Ishikawa (cell line): Measurements from ENCODE around the gene CYYR1.

Experiments used
- CEBPB ChIP-seq: IDR thresholded peaks from 2 replicates; pipeline ENCODE4 v1.6.1; 2012
- CREB1 ChIP-seq: IDR thresholded peaks from 2 replicates; pipeline ENCODE4 v1.6.1; 2012; ENCODE audit warnings: low read depth
- EGR1 ChIP-seq: IDR thresholded peaks from 2 replicates; pipeline ENCODE4 v1.6.1; 2012
- EP300 ChIP-seq: IDR thresholded peaks from 2 replicates; pipeline ENCODE4 v1.6.1; 2012; ENCODE audit warnings: borderline replicate concordance
- FOXM1 ChIP-seq: IDR thresholded peaks from 2 replicates; pipeline ENCODE4 v1.6.1; 2012; ENCODE audit warnings: low read depth, borderline replicate concordance
- MAX ChIP-seq: IDR thresholded peaks from 2 replicates; pipeline ENCODE4 v1.6.1; 2012
- NFIC ChIP-seq: IDR thresholded peaks from 2 replicates; pipeline ENCODE4 v1.6.1; 2012
- RAD21 ChIP-seq: IDR thresholded peaks from 2 replicates; pipeline ENCODE4 v1.6.1; 2012; ENCODE audit warnings: low read depth
- REST ChIP-seq: IDR thresholded peaks from 2 replicates; pipeline ENCODE4 v1.6.1; 2012; ENCODE audit warnings: low read depth, mild to moderate bottlenecking
- TAF1 ChIP-seq: IDR thresholded peaks from 2 replicates; pipeline ENCODE4 v1.6.1; 2012; ENCODE audit warnings: low read depth, mild to moderate bottlenecking
- TCF12 ChIP-seq: IDR thresholded peaks from 2 replicates; pipeline ENCODE4 v1.6.1; 2012; ENCODE audit warnings: low read depth
- TEAD4 ChIP-seq: IDR thresholded peaks from 2 replicates; pipeline ENCODE4 v1.6.1; 2012
- USF1 ChIP-seq: IDR thresholded peaks from 2 replicates; pipeline ENCODE4 v1.6.1; 2012
- YY1 ChIP-seq: IDR thresholded peaks from 2 replicates; pipeline ENCODE4 v1.6.1; 2012; ENCODE audit warnings: low read depth
- ZBTB7A ChIP-seq: IDR thresholded peaks from 2 replicates; pipeline ENCODE4 v1.6.1; 2012; ENCODE audit warnings: low read depth

Gene CYYR1

GRCh38 chr21:26544201-26544775 is 28.8 kb downstream of the CYYR1 start:
- no peak for TF ChIP-seq CEBPB
- TF ChIP-seq CREB1, result no peak
- TF ChIP-seq FOXM1, result no peak
- no peak for TF ChIP-seq USF1
- no peak for TF ChIP-seq RAD21
- no peak for TF ChIP-seq MAX
- TF ChIP-seq ZBTB7A, result no peak
- TF ChIP-seq TEAD4, result no peak
- TF ChIP-seq REST, result no peak
- no peak for TF ChIP-seq EGR1
- TF ChIP-seq TAF1, result no peak
- TF ChIP-seq EP300, result no peak
- TF ChIP-seq NFIC, result no peak
- no peak for TF ChIP-seq TCF12
- TF ChIP-seq YY1, result no peak

GRCh38 chr21:26540651-26541050 is 32.4 kb downstream of the CYYR1 start:
- no peak for TF ChIP-seq RAD21
- TF ChIP-seq ZBTB7A, result no peak
- no peak for TF ChIP-seq USF1
- TF ChIP-seq EGR1, result no peak
- TF ChIP-seq TAF1, result no peak
- no peak for TF ChIP-seq MAX
- TF ChIP-seq YY1, result no peak
- TF ChIP-seq CEBPB, result no peak
- TF ChIP-seq NFIC, result no peak
- TF ChIP-seq CREB1, result no peak
- no peak for TF ChIP-seq TCF12
- TF ChIP-seq REST, result no peak
- no peak for TF ChIP-seq FOXM1
- no peak for TF ChIP-seq TEAD4
- no peak for TF ChIP-seq EP300

- TF ChIP-seq CREB1 (no peak), CEBPB (no peak), MAX (no peak), TEAD4 (no peak), RAD21 (no peak), EGR1 (no peak), REST (no peak), USF1 (no peak), YY1 (no peak), TAF1 (no peak), FOXM1 (no peak), ZBTB7A (no peak), TCF12 (no peak), NFIC (no peak), EP300 (no peak)
Observed at GRCh38 chr21:26539566-26539965, 33.5 kb downstream of the CYYR1 start.
